ENCODE measurements around the gene ACTR6. TPM values are rescaled to one million over a fixed set of nuclear protein-coding genes. Genes with fewer than 3 reads are reported as not detected.

Gene ACTR6
- total and polyA plus RNA-seq, 2 donors (not counting 3 experiments of a cell fraction or from before 2014, with no cell fraction given): 7.5 to 23.2 TPM

GRCh38 chr12:100225491-100225890 is 24.9 kb downstream of the ACTR6 start:
- H3K4me1 ChIP-seq (ENCODE audit: control insufficient read depth, extremely low read depth, insufficient read depth, low read length): no peaks in the 10 kb centered on the region
- no TSS peak for BruUV-seq (replicated peaks)
- ChIA-PET POLR2A (no interaction called here), CTCF (interaction anchor here (1.2 to 2.1 kb wide), 3 partner anchors 9 to 179 kb away, joined by 3 to 8 read pairs (median 5); no protein-coding TSS in a partner anchor)
- dilution Hi-C loops (cut with MboI; ENCODE audit: extremely low pct_ligation_motif_present, low sequenced_read_pairs) (no loop called here), intact Hi-C loops (cut with micrococcal nuclease) (no loop called here)
- peaks cover 0 to 4% of the 10 kb centered on the region in 2 experiments for H3K36me3 ChIP-seq (ENCODE audit: control insufficient read depth in 2 of 2, extremely low read depth in 1 of 2, insufficient read depth in 2 of 2, low read length in 2 of 2)
- TF ChIP-seq GATA2 (IDR thresholded peaks at IDR 0.05; ENCODE audit: insufficient read depth, insufficient read length, low read depth, low read length): no peak
- no peaks in the 10 kb centered on the region for H4K20me1 ChIP-seq (replicated peaks; ENCODE audit: control insufficient read depth, extremely low read depth, insufficient read depth, low read length)
- H3K27ac ChIP-seq (ENCODE audit: insufficient read depth, low read depth, low read length): no peak overlapping the region
- no peak overlapping the region for H2AFZ ChIP-seq (ENCODE audit: low read depth, low read length)
- FAIRE-seq (no peak), DNase-seq (ENCODE audit: low read depth, low spot score) (no peak)
- no peak overlapping the region for H3K4me3 ChIP-seq (replicated peaks in 1 of 3; ENCODE audit: insufficient read depth in 1 of 3, low read depth in 1 of 3, low read length in 3 of 3)
- no peak overlapping the region for H3K9ac ChIP-seq (replicated peaks; ENCODE audit: extremely low read depth, insufficient read depth, low read length)
- H3K79me2 ChIP-seq (ENCODE audit: control insufficient read depth, insufficient read depth, low read length): no peaks in the 10 kb centered on the region
- H3K27me3 ChIP-seq (ENCODE audit: control insufficient read depth in 2 of 2, insufficient read depth in 2 of 2, low read length in 2 of 2): no peaks in the 10 kb centered on the region
- H3K4me2 ChIP-seq (ENCODE audit: insufficient read depth, low read length): no peak overlapping the region
- no peaks in the 10 kb centered on the region for H3K9me3 ChIP-seq (replicated peaks; ENCODE audit: control insufficient read depth, insufficient read depth, low read length)
- H3K9me1 ChIP-seq (replicated peaks; ENCODE audit: control insufficient read depth, extremely low read depth, insufficient read depth, low read length): no peaks in the 10 kb centered on the region

DNA sequence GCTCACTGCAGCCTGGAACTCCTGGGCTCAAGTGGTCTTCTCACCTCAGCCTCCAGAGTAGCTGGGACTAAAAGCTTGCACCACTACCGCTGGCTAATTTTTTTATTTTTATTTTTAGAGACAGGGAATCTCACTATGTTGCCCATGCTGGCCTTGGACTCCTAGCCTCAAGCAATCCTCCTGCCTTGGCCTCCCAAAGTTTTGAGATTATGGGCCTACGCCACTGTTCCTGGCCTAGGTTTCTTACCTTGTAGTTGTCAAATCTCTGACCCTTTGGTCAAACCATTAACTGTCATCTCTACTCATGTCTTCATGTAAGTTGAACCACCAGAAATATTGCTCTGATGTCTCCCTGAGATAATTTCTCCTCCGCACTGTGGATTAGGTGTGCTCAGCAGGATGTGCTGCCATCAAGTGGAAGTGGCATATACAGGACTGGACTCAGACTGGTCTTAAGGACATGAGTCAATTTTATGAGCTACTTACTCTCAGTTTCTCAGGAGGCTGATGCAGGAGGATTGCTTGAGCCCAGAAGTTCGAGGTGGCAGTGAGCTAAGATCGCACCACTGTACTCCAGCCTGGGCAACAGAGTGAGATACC is 28.5 kb downstream of the ACTR6 start:
- Histone ChIP-seq H3K4me1 (ENCODE audit: control insufficient read depth, extremely low read depth, insufficient read depth, low read length) (no peaks in the 10 kb centered on the region), H3K4me2 (ENCODE audit: insufficient read depth, low read length) (no peak overlapping the region), H3K27ac (ENCODE audit: insufficient read depth, low read depth, low read length) (no peak overlapping the region), H3K9ac (replicated peaks; ENCODE audit: extremely low read depth, insufficient read depth, low read length) (no peak overlapping the region), H3K79me2 (ENCODE audit: control insufficient read depth, insufficient read depth, low read length) (no peaks in the 10 kb centered on the region), H3K9me1 (replicated peaks; ENCODE audit: control insufficient read depth, extremely low read depth, insufficient read depth, low read length) (no peaks in the 10 kb centered on the region), H3K4me3 (replicated peaks in 1 of 3; ENCODE audit: insufficient read depth in 1 of 3, low read depth in 1 of 3, low read length in 3 of 3) (no peak overlapping the region), H3K9me3 (replicated peaks; ENCODE audit: control insufficient read depth, insufficient read depth, low read length) (no peaks in the 10 kb centered on the region), H3K36me3 (ENCODE audit: control insufficient read depth in 2 of 2, extremely low read depth in 1 of 2, insufficient read depth in 2 of 2, low read length in 2 of 2) (peaks cover 0 to 4% of the 10 kb centered on the region in 2 experiments), H3K27me3 (ENCODE audit: control insufficient read depth in 2 of 2, insufficient read depth in 2 of 2, low read length in 2 of 2) (no peaks in the 10 kb centered on the region), H4K20me1 (replicated peaks; ENCODE audit: control insufficient read depth, extremely low read depth, insufficient read depth, low read length) (no peaks in the 10 kb centered on the region), H2AFZ (ENCODE audit: low read depth, low read length) (no peak overlapping the region)
- ChIA-PET POLR2A (no interaction called here), CTCF (interaction anchor here (1.0 to 2.2 kb wide), 6 partner anchors 8 to 1185 kb away, joined by 3 to 24 read pairs (median 6); no protein-coding TSS in a partner anchor)
- no peak for DNase-seq (ENCODE audit: low read depth, low spot score)
- dilution Hi-C loops (cut with MboI; ENCODE audit: extremely low pct_ligation_motif_present, low sequenced_read_pairs) (no loop called here), intact Hi-C loops (cut with micrococcal nuclease) (loop anchor here (2.0 kb wide), 1 partner anchor 418 kb away; no protein-coding TSS in a partner anchor)
- FAIRE-seq: no peak
- TF ChIP-seq GATA2 (IDR thresholded peaks at IDR 0.05; ENCODE audit: insufficient read depth, insufficient read length, low read depth, low read length): peak; percentile 15
- no peak for TF ChIP-seq MYC (IDR thresholded peaks at IDR 0.05; ENCODE audit: low read depth, low read length)
- TF ChIP-seq, protein P1, sequence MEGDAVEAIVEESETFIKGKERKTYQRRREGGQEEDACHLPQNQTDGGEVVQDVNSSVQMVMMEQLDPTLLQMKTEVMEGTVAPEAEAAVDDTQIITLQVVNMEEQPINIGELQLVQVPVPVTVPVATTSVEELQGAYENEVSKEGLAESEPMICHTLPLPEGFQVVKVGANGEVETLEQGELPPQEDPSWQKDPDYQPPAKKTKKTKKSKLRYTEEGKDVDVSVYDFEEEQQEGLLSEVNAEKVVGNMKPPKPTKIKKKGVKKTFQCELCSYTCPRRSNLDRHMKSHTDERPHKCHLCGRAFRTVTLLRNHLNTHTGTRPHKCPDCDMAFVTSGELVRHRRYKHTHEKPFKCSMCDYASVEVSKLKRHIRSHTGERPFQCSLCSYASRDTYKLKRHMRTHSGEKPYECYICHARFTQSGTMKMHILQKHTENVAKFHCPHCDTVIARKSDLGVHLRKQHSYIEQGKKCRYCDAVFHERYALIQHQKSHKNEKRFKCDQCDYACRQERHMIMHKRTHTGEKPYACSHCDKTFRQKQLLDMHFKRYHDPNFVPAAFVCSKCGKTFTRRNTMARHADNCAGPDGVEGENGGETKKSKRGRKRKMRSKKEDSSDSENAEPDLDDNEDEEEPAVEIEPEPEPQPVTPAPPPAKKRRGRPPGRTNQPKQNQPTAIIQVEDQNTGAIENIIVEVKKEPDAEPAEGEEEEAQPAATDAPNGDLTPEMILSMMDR (IDR thresholded peaks at IDR 0.05; ENCODE audit: extremely low read depth in 1 of 2, insufficient read depth in 1 of 2, low read depth in 1 of 2, low read length in 2 of 2): no peak
- no TSS peak for BruUV-seq (replicated peaks)

All from endothelial cell of umbilical vein (primary cell).